NCI-H748 (cell line): ENCODE measurements around the gene SLC66A2.

Experiments
- DNase-seq: peaks from one replicate; lab custom pipeline; 2025; ENCODE audit not compliant: unreplicated experiment; lab: John Stamatoyannopoulos, UW

SLC66A2 gene

DNA sequence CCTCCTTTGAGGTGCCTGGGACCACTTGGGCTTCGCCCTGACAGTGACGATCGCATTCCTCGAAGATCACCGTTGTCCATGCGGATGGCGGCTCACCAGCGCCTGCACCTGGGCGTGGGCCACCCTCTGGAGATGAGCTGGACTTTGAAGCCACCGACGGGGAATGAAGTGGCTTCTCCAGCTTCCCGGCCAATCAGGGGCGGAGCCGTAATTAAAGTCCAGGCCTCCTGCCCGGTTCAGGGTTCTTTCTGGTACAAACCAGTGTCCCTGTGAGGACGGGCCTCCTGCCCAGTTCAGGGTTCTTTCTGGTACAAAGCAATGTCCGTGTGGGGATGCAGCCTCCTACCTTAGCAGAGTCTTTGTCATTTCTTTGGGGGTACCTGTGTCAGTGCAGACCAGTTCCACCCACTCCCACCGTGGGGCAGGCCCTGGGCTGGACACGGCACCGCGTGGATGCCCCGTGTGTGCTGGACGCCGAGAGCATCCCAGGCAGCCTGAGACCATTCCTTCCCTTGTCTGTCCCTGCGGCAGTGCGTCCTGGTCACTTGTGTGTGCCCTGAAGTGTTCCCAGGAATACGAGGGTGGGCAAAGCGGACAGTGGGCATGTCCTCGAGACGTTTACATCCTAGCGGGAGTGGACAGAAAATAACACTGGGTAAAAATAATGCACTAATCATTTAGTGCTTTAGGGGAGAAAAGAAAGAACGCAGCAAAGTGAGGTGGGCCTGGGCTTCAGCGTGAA lies 98.7 kb downstream of the SLC66A2 start:
- DNase-seq = no peak
